NCI-H187 (cell line): Measurements from ENCODE around the gene ZNF189.
"Not testable (repeated sequence)": the region's sequence is repeated elsewhere in the genome, so short reads cannot be mapped to it uniquely, and the experiment has no call there.

Experiments
- DNase-seq, 2 experiments: peaks; one replicate each; lab custom pipeline; 2025; lab: John Stamatoyannopoulos, UW

ZNF189 gene

DNA sequence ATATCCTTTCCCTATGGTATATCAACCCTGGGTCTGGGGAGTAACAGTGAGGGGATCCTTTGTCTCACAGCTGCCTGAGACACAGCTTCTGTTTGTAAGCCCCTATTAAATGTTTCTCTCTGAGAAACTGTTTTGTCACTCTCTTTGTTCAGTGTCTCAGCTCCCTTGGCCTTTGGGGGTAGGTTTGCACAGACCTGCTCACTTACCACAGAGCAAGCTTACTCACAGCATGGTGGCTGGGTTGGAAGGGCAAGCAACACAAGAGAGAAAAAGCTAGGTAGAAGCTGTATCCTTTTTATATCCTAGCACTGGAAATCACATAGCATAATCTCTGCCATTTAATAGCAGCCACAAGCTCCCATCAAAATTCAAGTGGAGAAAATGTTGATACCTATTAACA, 18.4 kb upstream of the ZNF189 start:
- DNase-seq = no peak

DNA sequence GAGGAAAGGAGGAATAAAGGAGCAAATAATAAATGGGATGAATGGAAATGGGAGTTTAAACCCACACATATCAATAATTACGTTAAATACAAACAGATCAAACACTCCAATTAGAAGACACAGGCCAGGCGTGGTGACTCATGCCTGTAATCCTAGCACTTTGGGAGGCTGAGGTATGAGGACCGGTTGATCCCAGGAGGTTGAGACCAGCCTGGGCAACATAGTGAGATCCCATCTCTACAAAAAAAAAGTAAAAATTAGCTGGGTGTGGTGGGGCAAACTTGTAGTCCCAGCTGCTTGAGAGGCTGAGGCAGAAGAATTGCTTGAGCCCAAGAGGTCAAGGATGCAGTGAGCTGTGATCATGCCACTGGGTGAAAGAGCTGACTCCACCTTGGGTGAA, 17.5 kb upstream of the ZNF189 start:
- DNase-seq = no peak

DNA sequence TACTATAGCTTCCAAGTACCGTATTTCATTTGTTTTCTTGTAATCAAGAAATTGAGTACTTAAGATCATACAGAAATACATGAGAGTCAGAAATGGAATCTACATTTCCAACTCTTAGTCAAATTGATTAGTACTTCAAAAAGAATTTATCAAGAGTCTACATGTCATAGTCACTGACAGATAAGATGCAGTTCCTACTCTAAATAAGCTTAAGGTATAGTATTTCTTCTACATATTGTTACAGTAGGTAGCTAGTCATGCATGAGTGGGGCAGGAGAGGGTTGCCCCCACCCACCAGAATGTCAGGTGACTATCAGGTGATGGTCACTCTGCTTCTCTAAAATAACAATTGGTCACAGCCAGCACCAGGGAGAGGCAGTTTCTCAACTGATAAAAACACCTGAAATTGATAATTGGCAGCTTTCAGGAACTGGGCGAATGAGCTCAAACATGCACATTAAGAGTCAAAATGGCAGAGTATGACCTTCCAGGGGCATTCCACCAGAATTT, 16.8 kb upstream of the ZNF189 start:
- no peak for DNase-seq

DNA sequence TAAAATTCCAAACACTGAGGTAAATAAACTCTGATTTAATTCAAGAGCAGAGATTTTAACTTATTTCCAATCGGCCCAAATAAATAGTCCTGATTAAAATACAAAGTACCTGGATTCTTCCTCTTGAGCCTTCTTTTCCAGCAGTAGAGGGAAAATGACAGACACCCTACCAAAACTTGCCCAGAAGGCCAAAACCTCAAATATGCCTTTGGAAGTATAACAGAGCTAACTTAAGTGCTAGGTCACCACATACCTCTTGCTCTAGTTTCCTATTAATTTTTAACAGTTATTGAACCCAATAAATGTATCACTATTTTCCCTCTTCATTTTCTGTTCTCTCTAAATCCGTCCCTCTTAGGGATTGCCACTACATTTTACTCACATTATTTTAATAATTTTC, 15.3 kb upstream of the ZNF189 start:
- no peak for DNase-seq

DNA sequence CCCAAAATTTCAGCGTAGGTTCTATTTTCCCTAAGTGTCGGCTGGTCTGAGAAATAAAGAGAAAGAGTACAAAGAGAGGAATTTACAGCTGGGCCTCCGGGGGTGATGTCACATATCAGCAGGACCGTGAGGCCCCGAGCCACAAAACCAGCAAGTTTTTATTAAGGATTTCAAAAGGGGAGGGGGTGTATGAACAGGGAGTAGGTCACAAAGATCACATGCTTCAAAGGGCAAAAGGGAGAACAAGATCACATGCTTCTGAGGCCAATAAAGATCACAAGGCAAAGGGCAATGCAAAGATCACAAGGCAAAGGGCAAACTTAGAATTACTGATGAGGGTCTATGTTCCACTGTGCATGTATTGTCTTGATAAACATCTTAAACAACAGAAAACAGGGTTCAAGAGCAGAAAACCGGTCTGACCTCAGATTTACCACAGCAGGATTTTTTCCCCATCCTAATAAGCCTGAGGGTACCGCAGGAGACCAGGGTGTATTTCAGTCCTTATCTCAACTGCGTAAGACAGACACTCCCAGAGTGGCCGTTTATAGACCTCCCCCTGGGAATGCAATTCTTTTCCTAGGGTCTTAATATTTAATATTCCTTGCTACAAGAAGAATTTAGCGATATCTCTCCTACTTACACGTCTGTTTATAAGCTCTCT, 13.6 kb upstream of the ZNF189 start, which contains the start of gene BAAT:
BAAT (minus strand) TSS at position 134 of the 664 bp plus-strand sequence. CDS start 13,602 bp downstream, outside the sequence.
- DNase-seq = not testable (repeated sequence)

DNA sequence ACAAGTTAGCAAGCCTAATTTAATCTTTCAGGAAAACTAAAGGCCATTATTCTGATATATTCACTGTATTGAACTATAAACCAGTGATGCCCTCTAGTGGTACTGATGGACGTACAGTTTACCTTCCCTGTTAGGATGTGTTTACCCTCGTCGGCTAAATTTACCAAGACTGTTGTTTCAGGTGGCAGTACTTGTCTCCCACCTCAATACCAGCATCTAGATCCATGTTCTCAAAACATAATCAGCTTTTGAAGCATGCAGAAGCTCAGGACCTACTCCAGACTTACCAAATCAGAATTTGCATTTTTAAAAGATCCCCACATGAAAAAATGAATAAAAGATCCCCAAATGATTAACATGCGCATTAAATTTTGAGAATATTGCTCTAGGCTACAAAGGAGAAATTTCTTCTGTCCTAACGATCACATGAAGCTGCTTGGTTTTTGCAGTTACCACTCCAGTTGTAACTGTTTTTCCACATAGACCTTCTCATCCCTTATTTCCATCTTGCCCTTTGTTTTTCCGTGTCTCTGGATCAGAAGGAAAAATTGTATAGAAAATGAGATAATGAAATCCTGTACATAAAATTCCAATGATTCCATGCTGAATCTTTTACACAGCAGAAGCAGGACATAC, 10.7 kb upstream of the ZNF189 start:
- DNase-seq = peak in 1 of 2 experiments; percentile 0

DNA sequence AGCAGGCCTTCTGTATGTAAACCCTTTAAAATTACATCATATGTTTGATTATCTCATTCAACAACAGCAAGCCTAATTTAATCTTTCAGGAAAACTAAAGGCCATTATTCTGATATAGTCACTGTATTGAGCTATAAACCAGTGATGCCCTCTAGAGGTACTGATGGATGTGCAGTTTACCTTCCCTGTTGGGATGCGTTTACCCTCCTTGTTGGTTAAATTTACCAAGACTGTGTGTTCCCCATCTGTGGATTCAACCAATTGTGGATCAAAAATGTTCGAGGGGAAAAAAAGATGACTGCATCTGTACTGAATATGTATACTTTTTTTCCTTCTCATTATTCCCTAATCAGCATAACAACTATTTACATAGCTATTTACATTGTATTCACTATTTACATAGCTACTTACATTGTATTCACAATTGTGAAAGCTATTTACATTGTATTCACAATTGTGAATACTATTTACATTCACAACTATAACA, 10.1 kb upstream of the ZNF189 start:
- no peak for DNase-seq

DNA sequence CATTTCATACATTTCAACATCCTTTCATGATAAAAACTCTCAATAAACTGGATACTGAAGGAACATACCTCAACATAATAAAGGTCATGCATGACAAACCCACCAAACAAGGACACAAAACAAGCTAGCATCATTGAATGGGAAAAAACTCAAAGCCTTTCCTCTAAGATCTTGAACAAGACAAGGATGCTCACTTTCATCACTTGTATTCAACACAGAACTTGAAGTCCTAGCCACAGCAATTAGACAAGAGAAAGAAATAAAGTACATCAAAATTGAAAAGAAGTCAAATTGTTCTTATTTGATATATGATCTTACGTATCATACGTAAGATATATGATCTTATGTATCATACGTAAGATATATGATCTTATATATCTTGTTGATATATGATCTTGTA, 5.5 kb upstream of the ZNF189 start:
- no peak for DNase-seq

DNA sequence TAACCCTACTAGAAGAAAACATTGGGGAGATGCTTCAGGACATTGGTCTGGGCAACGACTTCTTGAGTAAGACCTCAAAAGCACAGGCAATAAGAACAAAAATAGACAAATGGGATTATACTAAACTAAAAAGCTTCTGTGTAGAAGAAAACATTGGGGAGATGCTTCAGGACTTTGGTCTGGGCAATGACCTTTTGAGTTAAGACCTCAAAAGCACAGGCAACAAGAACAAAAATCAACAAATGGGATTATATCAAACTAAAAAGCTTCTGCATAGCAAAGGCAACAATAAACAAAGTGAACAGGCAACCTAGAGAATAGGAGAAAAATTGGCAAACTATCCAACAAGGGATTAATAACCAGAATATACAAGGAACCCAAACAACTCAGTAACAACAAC, 4.0 kb upstream of the ZNF189 start:
- no peak for DNase-seq

DNA sequence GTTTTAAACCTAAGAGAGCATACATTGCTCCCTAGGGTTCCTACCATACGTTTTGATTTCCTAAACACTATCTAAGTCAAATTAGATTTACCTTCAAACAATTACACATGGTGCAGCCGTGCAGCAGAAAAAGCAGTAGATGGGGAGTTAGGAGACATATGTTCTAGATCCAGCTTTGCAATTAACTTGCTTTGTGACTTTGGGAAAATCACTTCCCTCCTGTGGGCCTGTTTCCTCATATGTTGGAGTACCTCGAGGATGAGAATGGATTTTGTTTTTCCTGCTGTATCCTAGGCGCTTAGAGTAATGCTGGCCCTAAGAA, 944 bp upstream of the ZNF189 start:
- no peak for DNase-seq

DNA sequence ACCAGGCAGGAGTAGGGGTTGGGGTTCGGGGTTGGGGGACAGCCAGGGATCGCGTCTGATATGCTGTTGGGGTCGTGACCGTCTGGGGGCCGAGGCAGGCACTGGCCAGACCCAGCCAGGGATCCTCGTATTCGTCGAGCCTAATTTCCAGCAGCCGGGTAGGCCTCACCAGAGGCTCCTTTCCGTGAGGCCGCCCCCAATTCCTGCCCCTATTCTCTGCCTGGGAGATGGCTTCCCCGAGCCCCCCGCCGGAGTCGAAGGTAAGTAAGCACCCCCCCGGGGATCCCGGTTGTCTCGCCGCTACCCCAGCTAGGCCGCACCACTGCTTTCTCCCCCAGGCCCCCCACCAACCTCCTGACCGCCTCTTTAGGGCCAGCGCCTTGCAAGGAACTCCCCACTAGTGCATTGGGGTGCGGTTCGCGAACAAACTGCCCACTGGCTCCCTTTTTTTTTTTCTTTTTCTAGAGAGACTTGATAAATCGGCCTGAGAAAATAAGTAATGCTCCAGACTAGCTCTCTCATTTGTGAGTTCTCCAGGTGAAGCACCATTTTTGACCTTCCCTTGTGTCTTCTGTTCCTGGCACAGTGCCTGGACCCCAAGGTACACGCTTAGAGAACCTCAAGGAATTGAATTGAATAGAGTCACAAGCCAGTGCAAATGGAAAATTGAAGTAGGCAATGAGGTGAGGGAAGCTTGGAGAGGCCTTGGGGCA, 435 bp downstream of the ZNF189 start:
- no peak for DNase-seq

DNA sequence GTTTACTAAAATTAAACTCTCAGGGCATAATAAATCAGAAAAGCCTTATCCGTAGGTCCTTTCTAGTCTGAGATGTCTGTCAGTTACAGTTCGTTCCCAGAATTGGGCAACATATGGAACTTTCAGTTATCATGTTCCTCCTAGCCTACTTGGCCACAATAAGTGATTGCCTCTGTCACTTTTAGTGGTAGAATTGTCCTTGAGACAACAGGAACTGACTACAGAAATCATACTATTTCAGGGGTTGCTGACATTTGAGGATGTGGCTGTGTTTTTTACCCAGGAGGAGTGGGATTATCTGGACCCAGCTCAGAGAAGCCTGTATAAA, 956 bp downstream of the ZNF189 start:
- no peak for DNase-seq

DNA sequence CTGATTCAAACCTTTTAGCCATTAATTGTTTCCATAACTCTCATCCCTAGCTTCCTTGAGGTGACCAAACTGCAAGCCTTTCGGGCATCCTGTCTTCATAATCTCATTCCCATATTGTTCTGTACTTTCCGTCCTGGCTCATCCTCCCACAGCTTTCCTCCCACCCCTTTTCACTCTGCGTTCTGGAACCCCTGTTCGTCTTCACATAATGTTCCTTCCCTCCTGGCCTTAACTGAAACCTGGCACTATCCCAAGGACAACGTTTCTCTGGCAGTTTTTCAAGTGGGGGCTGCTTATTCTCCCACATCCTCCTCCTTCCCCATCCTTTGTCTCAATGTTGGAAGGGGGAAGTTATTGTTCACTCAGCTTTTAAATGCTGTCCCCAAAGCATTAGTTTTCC, 1.5 kb downstream of the ZNF189 start:
- no peak for DNase-seq

DNA sequence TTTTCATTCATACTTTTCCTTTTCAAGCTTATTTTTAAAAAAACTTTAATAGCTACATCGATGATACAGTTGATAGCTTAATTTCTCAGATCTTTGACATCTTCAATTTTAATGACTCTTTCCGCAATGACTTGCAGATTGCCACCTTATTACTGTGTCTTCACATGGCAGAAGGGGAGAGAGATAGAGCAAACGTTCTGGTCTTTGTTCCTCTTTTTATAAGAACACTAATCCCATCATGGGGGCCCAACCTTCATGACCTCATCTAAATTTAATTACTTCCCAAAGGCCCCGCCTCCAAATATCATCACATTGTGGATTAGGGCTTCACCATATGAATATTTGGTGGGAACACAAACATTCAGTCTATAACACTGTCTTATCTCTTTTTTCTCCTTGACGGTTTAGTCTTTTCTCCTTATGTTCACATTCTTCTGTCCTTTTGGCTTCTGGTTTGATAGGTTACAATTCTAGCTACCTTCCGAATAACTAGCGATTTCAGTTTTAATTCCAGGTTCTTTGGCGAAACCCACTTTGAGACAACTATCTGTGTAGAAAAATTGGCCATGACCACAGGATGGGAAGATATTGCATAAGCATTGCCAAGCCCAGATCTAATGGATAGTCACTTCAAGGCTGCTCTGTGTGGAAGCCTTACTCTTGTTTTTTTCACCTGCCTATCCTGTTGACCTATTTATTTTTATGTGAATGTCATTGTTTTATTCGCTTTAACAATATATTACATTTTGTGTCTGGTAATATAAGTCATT, 5.0 kb downstream of the ZNF189 start:
- no peak for DNase-seq

DNA sequence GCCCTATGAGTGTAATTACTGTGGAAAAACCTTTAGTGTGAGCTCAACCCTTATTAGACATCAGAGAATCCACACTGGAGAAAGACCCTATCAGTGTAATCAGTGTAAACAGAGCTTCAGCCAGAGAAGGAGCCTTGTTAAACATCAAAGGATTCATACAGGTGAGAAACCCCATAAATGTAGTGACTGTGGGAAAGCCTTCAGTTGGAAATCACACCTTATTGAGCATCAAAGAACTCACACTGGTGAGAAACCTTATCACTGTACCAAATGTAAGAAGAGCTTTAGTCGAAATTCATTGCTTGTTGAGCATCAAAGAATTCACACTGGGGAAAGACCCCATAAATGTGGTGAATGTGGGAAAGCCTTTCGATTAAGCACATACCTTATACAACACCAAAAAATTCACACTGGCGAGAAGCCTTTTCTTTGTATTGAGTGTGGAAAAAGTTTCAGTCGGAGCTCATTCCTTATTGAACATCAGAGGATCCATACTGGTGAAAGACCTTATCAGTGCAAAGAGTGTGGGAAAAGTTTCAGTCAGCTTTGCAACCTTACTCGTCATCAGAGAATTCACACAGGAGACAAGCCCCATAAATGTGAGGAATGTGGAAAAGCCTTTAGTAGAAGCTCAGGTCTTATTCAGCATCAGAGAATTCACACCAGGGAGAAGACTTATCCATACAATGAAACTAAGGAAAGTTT, 9.9 kb downstream of the ZNF189 start:
- no peak for DNase-seq

DNA sequence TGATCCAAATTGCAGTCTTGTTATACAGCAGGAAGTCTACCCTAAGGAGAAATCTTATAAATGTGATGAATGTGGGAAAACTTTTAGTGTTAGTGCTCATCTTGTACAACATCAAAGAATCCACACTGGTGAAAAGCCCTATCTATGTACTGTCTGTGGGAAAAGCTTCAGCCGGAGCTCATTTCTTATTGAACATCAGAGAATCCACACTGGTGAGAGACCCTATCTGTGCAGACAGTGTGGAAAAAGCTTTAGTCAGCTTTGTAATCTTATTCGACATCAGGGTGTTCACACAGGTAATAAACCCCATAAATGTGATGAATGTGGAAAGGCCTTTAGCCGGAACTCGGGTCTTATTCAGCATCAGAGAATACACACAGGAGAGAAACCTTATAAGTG, 10.4 kb downstream of the ZNF189 start:
- no peak for DNase-seq

DNA sequence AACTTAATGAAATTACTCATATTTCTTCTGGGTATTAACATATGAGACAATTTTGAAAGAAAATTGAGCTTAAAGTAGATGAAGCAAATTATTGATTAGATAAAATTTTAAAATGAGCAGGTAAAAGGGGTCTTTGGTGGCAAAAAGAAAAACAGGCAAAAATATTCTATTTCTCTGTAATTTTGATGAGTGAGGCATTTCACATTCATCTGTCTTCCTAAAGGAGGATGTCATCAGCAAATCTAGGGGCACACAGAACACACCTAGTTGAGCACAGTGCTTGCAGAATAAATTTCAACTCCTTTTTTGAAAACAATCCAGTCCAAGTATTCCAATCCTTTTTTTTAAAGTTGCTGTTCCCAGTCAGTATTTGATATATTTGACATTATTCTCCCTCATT, 16.2 kb downstream of the ZNF189 start:
- DNase-seq = no peak

DNA sequence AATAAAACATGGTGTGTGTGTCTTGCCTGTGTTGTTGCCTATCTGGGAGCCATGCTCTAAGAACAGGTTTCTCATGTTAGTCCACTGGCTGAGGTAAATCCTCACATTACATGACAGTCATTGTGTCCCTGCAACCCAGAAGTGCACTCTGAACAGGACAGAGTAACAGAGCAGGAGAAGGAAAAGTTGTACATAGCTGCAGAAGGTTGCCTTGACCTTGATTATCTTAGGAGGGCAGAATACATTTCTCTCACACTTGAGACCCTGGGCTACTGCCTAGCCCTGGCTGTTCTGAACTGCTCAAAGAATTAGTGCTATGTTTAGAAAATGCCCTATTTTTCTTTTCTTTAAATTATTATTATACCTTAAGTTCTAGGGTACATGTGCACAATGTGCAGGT, 16.9 kb downstream of the ZNF189 start:
- no peak for DNase-seq

DNA sequence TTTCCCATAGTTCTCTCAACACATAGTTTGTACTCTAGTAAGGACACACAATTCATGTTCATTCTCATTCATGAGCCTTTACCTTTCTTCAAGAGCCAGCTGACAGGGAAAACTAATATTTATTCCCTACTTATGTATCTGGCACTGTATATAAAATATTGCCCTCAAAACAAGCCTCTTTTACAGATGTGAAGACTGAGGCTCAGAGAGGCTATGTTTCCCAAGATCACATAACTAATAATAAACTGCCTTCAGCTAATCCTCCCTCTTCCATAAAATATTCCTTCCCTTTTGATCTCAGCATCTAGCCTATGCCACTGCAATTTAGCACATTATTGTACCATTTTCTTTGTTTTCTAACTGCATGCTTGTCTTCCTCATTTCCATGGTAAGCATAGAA, 18.7 kb downstream of the ZNF189 start:
- no peak for DNase-seq

DNA sequence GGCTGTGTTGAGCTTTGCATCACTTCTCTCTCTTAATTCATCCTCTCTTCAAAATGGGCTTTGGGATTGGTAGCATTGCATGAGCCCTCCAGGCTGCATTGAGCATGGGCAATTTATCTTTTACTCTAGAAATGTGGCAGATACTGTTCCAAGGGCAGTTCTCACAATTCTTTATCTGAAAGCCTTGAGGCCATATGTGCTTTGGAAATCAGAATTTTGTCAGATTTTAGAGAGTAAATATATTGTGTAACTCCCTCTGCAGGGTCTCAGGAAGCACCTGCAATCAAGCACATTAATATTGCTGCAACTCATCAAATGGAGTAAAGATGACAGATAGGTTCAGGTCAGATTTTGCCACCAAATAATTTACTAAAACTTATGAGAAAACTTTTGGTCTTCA, 19.3 kb downstream of the ZNF189 start:
- no peak for DNase-seq

DNA sequence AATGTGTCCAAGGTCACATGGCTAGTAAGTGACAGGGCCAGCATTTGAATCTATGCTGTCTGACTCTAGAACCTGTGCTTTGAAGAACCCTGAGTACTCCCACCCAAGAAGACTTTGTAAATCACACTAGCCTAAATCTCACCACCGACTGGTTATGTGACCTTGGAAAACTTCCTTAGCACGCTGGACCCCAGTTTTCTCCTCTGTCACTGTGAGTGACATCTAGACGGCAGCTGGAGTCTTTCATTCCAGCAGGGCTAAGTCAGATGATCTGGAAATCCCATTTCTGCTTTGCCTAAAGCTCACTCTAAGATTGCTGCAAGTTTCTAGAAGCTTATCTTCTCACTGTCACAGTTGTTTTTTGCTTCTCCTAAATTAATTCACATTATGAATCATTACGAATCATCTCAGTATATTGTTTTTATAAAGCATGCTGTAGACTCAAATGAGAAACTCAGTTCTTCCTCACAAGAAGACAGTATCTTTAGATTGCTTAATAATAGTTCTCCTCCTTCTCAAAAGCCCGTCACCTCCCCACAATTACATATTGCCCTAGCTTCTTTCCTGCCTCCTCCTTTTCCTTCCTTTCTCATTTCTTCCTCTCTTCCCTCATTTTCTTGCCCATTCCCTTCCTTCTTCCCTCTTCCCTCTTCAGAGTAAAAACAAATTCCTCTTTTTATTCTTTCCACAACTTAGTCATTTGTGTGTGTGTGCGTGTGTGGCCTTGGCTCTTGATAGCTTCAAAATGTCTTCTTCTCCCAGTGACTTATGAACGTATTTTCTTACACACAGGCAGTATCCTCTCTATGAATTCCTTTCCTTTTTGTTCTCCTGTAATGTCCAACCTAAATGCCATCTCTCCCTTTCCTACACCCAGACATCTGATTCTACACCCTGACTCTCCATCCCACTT, 20.1 kb downstream of the ZNF189 start:
- DNase-seq = no peak
